Measurements from ENCODE around the gene PLEKHF1.

PLEKHF1 gene

GRCh38 chr19:29635963-29636362, 29.3 kb upstream of the PLEKHF1 start:
- no peak for DNase-seq

GRCh38 chr19:29636553-29637360, 28.5 kb upstream of the PLEKHF1 start:
- DNase-seq: no peak

DNA sequence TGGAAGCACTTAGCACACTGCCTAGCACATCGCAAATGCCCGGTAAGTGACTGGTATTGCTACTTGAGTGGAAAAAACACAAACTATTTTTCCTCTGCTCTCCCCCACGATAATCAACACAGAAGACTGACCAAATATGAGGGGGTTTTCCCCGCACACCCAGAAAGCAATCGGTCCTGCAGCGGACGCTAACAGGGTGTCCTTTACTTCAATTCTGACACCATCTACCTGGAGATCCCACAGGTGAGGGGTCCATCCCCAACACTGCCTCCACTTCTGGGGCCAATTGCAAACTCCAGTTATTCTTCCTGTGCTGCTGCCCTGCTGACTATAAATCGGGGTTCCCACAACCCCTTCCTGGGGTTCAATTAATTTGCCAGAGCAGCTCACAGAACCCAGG, 26.2 kb upstream of the PLEKHF1 start:
- DNase-seq: no peak

GRCh38 chr19:29640231-29640630, 25.0 kb upstream of the PLEKHF1 start:
- DNase-seq: no peak

DNA sequence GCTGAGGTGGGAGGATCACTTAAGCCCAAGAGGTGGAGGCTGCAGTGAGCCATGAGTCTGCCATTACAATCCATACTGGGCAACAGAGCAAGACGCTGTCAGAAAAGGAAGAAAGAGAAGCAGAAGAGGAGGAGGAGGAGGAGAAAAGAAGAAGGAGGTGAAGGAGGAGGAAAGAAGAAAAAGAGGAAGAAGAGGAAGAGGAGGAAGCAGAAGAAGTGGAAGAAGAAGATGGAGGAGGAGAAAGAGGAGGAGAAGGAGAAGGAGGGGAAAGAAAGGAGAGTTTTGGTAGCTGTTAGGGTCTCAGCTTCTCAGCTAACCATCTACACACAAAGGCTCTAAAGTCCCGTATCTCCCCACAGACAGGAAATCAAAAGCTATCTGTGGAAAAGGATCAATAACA, 23.7 kb upstream of the PLEKHF1 start:
- no peak for DNase-seq

GRCh38 chr19:29643361-29643935, 21.8 kb upstream of the PLEKHF1 start:
- DNase-seq: no peak

DNA sequence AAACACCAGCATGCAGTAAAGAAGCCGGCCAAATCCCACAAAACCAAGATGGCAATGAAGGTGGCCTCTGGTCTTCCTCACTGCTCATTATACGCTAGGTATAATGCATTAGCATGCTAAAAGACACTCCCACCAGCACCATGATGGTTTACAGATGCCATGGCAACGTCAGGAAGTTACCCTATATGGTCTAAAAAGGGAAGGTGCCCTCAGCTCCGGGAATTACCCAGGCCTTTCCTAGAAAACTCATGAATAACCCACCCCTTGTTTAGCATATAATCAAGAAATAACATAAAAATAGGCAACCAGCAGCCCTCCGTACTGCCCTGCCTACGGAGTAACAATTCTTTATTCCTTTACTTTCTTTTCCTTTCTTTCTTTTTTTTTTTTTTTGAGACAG, 21.1 kb upstream of the PLEKHF1 start:
- no peak for DNase-seq

DNA sequence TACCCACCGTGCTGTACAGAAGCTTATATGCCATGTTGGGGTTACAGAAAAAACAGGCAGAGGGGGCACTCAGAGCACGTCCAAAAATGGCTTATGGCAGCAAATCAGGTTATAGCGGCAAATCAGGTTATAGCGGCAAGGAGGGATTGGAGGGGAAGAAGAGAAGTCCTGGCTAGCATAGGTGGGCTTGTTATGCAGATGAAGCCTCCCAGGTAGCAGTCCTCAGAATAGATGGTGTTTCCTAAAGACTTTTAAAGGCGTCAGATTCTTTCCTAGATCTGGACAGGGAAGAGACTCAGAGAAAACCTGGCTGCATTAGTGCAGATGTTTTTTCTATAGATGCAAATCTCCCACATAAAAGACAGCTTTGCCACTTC, 19.8 kb upstream of the PLEKHF1 start:
- no peak for DNase-seq

DNA sequence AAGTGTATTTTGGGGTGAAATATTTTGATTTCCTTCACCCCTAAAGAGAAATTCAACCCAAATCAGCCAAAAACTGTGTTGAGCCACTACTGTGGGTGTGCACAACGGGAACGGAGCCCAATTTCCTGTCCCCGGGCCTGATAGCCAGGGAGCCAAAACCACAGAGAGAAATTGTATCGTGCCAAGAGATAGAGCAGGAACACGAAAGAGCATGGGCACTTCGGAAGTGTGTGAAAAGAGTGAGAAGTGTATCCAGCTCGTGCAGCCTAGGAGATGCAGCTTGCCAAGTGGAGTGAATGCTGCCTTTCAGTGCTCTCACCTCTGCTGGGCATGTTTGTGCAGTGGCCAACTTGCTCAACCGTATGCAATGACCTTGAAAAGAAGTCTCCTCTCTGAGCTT, 19.4 kb upstream of the PLEKHF1 start:
- DNase-seq: no peak

DNA sequence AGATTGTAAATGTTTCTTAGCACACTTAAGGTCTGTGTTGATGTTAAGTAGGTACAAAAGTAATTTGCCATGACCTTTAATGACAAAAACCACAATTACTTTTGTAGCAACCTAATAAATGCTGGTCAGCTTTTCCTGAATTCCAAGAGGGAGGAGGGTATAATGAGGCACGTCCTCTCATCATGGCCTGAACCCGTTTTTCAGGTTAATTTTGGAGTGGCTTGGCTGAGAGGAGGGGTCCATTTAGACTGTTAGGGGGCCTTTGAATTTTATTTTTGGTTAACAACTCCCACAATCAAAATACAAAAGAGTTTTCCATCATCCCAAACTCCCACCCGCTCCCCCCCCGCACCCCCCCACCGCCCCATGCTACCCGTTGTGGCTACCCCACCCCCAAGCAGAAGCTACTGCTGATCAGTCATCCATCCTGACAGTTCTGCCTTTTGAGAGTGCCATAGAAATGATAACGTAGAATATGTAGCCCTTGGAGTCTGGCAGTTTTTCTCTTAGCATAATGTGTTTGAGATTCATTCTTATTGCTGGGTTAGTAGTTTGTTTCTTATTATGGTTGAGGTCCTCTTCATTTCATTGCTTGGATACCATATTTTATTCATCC, 14.4 kb upstream of the PLEKHF1 start:
- no peak for DNase-seq

DNA sequence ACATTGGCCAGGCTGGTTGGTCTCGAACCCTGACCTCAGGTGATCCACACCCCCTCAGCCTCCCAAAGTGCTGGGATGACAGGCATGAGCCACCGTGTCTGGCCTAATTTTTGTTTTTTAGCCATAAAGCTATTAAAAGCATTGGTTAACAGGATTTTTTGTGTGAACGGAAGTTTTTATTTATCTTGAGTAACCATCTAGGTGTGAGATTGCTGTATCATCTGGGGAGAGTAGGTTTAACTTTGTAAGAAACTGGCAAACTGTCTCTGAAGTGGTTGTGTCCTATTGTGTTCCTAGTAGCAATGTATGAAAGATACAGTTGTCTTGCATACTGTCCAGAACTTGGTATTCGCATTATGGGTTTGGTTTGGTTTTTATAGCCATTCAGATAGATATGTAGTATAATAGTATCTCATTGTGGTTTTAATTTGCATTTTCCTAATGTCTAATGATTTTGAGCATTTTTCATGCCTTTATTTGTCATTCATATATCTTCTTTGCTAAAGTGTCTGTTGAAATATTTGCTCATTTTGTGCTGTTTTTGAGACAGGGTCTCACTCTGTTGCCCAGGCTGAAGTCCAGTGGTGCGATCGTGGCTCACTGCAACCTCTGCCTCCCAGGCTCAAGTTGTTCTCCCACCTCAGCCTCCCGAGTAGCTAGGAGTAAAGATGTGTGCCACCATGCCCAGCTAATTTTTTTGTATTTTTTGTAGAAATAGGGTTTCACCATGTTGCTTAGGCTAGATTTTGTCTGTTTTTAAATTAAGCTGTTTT, 13.5 kb upstream of the PLEKHF1 start:
- no peak for DNase-seq

DNA sequence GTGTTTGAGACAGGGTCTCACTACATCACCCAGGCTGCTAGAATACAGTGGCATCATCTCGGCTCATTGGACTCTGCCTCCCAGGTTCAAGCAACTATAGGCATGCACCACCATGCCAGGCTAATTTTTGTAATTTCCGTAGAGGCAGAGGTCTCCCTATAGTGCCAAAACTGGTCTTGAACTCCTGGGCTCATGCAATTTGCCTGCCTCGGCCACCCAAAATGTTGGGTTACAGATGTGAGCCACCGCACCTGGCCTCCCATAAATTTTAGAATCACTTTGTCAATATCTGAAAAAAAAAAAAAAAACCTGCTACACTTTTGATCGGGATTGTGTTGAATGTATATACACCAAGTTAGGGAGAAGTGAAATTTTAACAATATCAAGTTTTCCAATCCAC, 11.9 kb upstream of the PLEKHF1 start:
- no peak for DNase-seq

DNA sequence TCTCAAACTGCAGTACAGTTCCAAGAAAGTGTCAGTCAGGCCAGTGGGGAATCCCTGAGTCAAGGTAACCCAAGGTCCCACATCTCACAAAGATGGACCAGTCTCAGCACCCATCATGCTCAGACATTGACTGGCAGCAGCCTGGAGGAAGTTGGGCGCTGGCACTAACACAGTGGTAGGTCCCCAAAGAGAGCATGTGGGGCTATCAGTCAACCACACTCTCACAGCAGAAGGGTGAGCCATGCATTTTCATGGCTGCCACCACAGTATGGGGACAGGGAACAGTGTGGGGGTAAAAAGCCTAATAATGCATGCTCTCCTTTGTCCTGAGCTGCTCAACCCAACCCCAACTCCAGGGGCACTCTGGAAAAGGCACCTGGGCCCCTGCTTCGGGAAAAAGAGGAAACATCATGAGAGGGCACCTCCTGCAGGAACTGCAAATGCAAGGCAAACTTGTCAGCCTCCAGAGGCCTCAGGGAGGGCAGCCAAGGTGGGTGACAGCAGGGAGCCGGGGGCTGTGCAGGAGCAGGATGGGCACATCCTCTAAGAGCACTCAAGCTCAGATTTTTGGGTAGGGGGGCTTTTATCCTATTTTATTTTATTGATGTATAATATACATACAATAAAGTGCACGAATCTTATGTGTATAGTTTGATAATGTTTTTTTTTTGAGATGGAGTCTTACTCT, 9.5 kb upstream of the PLEKHF1 start:
- DNase-seq: no peak

DNA sequence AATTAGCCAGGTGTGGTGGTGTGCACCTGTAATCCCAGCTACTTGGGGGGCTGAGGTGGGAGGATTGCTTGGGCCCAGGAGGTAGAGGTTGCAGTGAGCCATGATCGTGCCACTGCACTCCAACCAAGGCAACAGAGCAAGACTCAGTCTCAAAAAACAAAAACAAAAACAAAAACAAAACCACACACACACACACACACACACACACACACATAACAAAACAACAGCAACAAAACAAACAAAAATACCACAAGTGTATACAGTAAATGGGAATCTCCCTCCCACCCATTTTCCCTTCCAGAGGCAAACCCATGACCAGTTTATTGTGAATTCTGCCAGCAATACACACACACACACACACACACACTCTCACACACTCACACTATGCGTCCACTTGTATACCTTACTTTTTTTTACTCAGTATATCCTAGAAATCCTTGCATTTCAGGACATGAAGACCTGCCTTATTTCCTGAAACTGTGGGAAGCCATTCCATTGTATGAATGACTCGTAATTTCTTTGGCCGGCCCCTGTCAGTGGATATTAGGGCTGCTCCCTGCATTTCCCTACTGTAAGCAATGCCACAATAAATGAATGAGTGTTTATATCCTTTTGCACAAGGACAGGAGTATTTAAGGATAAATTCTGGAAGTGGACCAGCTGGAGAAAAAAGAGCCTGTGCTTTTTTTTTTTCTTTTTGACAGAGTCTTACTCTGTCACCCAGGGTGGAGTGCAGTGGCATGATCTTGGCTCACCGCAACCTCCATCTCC, 6.9 kb upstream of the PLEKHF1 start:
- no peak for DNase-seq

DNA sequence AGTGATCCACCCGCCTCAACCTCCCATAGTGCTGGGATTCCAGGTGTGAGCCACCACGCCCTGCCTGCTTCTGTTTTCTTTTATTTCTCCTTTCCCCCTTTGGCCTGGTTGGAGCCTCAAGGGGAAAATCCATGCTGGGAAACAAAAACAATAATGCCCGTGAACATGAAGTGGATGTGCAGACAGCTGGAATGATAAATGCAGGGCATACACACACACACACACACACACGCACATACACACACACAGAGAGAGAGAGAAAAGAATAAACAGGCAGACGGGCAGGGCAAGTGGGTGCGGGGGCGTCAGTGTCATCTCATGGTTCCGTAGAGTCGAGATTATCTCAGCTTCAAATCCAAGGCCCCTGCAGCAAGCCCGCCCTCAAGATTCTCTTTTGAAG, 4.4 kb upstream of the PLEKHF1 start:
- DNase-seq: no peak

GRCh38 chr19:29662278-29662603, 3.0 kb upstream of the PLEKHF1 start:
- DNase-seq: no peak

- DNase-seq: no peak
Observed at GRCh38 chr19:29662604-29663404, 2.5 kb upstream of the PLEKHF1 start.

GRCh38 chr19:29663861-29664752, 1.2 kb upstream of the PLEKHF1 start:
- DNase-seq: no peak

DNA sequence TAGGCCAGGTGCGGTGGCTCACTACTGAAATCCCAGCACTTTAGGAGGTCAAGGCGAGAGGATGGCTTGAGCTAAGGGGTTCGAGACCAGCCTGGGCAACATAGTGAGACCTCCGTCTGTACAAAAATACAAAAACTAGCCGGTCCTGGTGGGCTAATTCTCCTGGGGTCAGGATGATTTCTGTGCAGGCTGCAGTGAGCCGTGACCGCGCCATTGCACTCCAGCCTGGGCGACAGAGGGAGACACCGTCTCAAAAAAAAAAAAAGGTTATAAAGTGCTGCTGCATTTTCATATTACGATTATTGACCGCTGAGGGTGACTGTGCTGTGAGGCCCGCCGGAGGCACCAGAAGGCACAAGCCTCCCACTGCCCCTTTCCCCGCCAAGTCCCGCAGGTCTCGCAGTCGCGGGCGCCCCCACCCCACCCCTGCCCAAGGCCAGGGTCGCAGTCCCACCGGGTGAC, 477 bp upstream of the PLEKHF1 start:
- no peak for DNase-seq

- peak; percentile 37 for DNase-seq
Observed at GRCh38 chr19:29665826-29666577, 741 bp downstream of the PLEKHF1 start.
